Measurements from ENCODE around the gene TMEM131.

- TF ChIP-seq CTCF (IDR thresholded peaks at IDR 0.05) (no peak), POLR2A (IDR thresholded peaks at IDR 0.05) (no peak), EP300 (IDR thresholded peaks at IDR 0.05) (no peak)
Observed at GRCh38 chr2:97761192-97761591, 234.6 kb downstream of the TMEM131 start.
